ENCODE data around the gene MAN1B1. TPM values are rescaled to one million over a fixed set of nuclear protein-coding genes. Genes with fewer than 3 reads are reported as not detected.
A peak's percentile ranks its signal among the peaks of the same experiment; 100 is the strongest.

Gene MAN1B1
- total RNA-seq, 1 donor from 2014 or later = 58.9 TPM

GRCh38 chr9:137147091-137147792, 60.5 kb downstream of the MAN1B1 start:
- TF ChIP-seq, protein P1, sequence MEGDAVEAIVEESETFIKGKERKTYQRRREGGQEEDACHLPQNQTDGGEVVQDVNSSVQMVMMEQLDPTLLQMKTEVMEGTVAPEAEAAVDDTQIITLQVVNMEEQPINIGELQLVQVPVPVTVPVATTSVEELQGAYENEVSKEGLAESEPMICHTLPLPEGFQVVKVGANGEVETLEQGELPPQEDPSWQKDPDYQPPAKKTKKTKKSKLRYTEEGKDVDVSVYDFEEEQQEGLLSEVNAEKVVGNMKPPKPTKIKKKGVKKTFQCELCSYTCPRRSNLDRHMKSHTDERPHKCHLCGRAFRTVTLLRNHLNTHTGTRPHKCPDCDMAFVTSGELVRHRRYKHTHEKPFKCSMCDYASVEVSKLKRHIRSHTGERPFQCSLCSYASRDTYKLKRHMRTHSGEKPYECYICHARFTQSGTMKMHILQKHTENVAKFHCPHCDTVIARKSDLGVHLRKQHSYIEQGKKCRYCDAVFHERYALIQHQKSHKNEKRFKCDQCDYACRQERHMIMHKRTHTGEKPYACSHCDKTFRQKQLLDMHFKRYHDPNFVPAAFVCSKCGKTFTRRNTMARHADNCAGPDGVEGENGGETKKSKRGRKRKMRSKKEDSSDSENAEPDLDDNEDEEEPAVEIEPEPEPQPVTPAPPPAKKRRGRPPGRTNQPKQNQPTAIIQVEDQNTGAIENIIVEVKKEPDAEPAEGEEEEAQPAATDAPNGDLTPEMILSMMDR (conservative IDR thresholded peaks at IDR 0.05) = no peak
- no peaks in the 10 kb centered on the region for H3K36me3 Mint-ChIP-seq

DNA sequence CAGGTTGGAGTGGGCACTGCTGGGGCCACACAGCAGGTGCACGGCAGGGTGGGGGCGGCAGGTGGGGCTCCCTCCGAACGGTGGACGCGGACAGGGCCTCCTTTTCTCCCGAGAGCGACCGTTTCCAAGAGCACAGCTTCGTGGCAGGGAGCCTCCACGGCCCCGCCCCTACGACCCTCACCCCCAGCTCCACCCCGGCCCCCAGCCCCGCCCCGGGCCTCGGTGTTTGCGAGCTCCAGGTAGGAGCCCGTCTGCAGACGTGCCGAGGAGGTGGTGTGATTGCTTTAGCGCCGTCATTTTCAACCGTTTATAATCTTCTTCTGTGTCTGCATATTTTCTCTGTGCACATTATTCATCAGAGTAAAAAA, 61.0 kb downstream of the MAN1B1 start:
- H3K9me3 Mint-ChIP-seq = no peaks in the 10 kb centered on the region
- peaks cover 25% of the 10 kb centered on the region for H3K27me3 Mint-ChIP-seq

More at GRCh38 chr9:137147091-137147792, 60.5 kb downstream of the MAN1B1 start:
- Mint-ChIP-seq H3K27ac (peak overlapping the region; percentile 58), H3K27me3 (peaks cover 31% of the 10 kb centered on the region), H3K4me3 (no peak overlapping the region), H3K4me1 (ENCODE audit: unreplicated experiment) (no peaks in the 10 kb centered on the region), H3K9me3 (no peaks in the 10 kb centered on the region)
- no peak for DNase-seq (ENCODE audit: extremely low spot score, unreplicated experiment)

GRCh38 chr9:137148242-137148641, 61.5 kb downstream of the MAN1B1 start:
- no peaks in the 10 kb centered on the region for H3K36me3 Mint-ChIP-seq
- no peaks in the 10 kb centered on the region for H3K9me3 Mint-ChIP-seq
- DNase-seq (ENCODE audit: extremely low spot score, unreplicated experiment) = no peak
- TF ChIP-seq, protein P1 (conservative IDR thresholded peaks at IDR 0.05) = no peak
- H3K4me1 Mint-ChIP-seq (ENCODE audit: unreplicated experiment) = no peaks in the 10 kb centered on the region
- peaks cover 24% of the 10 kb centered on the region for H3K27me3 Mint-ChIP-seq
- H3K4me3 Mint-ChIP-seq = no peak overlapping the region
- H3K27ac Mint-ChIP-seq = no peak overlapping the region

More for the DNA sequence above, 61.0 kb downstream of the MAN1B1 start:
- H3K4me1 Mint-ChIP-seq (ENCODE audit: unreplicated experiment) = no peaks in the 10 kb centered on the region
- DNase-seq (ENCODE audit: extremely low spot score, unreplicated experiment) = no peak
- TF ChIP-seq, protein P1 (conservative IDR thresholded peaks at IDR 0.05) = no peak
- H3K36me3 Mint-ChIP-seq = no peaks in the 10 kb centered on the region
- no peak overlapping the region for H3K27ac Mint-ChIP-seq
- H3K4me3 Mint-ChIP-seq = no peak overlapping the region

GRCh38 chr9:137148661-137149060, 61.9 kb downstream of the MAN1B1 start:
- TF ChIP-seq, protein P1 (conservative IDR thresholded peaks at IDR 0.05) = no peak
- H3K27ac Mint-ChIP-seq = no peak overlapping the region
- peaks cover 19% of the 10 kb centered on the region for H3K27me3 Mint-ChIP-seq
- H3K36me3 Mint-ChIP-seq = no peaks in the 10 kb centered on the region
- no peaks in the 10 kb centered on the region for H3K4me1 Mint-ChIP-seq (ENCODE audit: unreplicated experiment)
- no peak overlapping the region for H3K4me3 Mint-ChIP-seq
- no peak for DNase-seq (ENCODE audit: extremely low spot score, unreplicated experiment)
- H3K9me3 Mint-ChIP-seq = no peaks in the 10 kb centered on the region

GRCh38 chr9:137149363-137149762, 62.6 kb downstream of the MAN1B1 start:
- Mint-ChIP-seq H3K4me1 (ENCODE audit: unreplicated experiment) (no peaks in the 10 kb centered on the region), H3K36me3 (no peaks in the 10 kb centered on the region), H3K9me3 (no peaks in the 10 kb centered on the region), H3K27ac (no peak overlapping the region), H3K4me3 (no peak overlapping the region), H3K27me3 (peaks cover 13% of the 10 kb centered on the region)
- TF ChIP-seq, protein P1 (conservative IDR thresholded peaks at IDR 0.05) = no peak
- no peak for DNase-seq (ENCODE audit: extremely low spot score, unreplicated experiment)

All from type B pancreatic cell (in vitro differentiated cells).